HL-60/S4 (cell line): ENCODE data around the gene ANKMY2.
"Not testable (repeated sequence)": the region's sequence is repeated elsewhere in the genome, so short reads cannot be mapped to it uniquely, and the experiment has no call there.

ENCODE experiments used
- in situ Hi-C: fragments of 300-500 bp; cut with MboI; formaldehyde crosslinking; loops from 2 replicates; pipeline ENCODE4 v1.14.3; 2022; ENCODE audit warnings: low sequenced_read_pairs

ANKMY2 gene

GRCh38 chr7:16627236-16627635, 18.3 kb downstream of the ANKMY2 start:
- in situ Hi-C loops, result no loop called here

DNA sequence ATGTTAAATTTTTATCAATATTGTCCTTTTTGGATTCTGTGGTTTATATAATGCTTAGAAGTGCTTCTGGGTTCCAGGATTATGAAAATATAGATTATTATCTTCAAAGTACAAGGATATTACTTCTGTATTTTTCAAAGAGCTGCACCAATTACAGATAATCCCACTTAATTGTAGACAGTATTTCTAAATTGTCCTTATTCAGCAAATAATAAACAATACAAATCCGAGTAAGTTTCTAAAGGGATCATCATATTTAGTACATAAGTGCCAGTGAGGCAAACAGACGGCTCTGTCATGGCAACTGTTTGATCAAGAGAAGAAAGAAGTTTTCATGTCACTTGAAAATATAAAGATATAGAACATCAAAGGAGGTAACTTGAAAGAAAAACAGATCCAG, 19.2 kb downstream of the ANKMY2 start:
- in situ Hi-C loops, result no loop called here

DNA sequence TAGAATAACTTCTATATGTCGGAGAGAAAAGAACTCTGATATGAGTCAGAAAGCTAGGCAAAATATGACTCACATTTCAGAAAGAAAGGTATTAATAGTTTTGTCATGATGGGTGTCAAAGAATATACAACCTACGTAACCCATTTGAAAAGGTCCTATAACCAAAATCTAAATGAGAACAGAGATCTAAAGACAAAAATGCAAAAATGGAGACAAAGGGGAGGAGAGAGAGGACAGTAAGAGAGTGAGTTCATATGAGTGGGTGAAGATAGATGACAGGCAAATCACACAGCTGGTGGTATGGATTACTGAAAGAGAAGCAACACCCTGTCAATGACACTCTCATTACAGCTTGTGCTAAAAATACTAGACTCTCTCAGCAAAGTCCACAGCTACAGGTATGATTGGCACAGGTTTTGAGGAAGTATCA, 25.6 kb downstream of the ANKMY2 start:
- in situ Hi-C loops, result no loop called here

- in situ Hi-C loops, result no loop called here
Observed at GRCh38 chr7:16616542-16616941, 29.0 kb downstream of the ANKMY2 start.

DNA sequence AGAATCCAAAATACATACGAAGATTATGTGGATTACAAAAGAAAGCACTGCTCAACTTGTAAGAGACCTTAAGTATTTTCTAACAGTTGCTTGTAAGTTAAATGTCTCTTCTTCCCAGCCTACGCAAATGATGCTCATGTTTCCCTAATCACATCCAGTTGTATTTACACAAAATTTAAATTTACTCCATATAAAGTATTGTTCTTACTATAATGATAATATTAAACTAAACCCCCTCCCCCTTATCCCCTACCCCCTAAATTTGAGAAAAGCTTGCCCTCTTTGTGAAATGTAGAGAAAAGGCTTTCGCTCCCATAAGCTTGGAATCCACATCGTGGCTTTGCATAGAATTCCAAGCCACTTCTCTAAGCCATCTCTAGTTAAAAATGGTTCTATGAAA, 29.4 kb downstream of the ANKMY2 start:
- in situ Hi-C loops, result no loop called here

DNA sequence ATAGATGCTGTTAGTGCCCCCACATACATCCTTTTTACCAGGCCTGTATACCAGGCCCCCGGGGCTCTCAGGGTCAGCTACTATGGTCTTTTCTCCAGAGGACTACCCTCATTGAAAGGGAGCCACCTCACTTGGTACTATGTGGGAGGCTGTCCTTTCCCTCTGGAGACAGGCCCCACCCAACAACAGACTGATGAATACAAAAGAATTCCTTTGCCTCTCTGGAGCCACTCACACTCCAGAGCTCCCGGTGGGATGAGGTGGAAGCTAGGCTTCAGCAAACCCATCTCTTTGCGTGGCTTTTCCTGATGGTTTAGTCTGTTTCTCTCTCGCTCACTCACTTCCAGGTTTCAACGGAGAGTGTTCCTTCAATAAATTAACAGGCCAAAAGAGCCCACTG, 30.3 kb downstream of the ANKMY2 start:
- in situ Hi-C loops, result no loop called here

GRCh38 chr7:16611711-16612110, 33.8 kb downstream of the ANKMY2 start:
- in situ Hi-C loops, result no loop called here

DNA sequence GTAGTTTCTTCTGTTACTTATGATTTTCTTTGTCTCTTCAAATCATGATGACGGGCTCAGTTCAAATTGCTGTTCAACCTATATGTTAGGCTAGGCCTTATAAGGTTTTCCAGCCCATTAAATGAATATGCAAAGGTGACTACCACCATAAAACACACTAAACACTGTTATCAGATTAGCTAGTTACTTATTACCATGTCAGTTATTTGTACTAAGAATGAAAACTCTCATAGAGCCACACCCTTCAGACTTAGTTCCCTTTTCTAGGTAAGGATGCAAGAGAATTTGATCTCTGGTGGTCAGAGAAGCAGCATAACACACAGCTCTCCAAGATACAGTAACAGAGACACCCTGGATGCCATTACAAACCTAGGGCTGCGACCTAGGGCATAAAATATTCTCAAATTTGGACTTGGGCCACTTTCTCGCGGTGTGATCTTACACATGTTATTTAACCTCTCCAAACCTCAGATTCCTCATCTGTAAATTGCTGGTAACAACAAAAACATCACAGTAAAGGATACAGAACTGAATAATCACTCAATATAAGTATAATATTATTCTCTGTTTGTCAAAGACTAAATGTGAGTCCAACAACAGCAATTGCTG, 35.6 kb downstream of the ANKMY2 start:
- in situ Hi-C loops, result no loop called here

DNA sequence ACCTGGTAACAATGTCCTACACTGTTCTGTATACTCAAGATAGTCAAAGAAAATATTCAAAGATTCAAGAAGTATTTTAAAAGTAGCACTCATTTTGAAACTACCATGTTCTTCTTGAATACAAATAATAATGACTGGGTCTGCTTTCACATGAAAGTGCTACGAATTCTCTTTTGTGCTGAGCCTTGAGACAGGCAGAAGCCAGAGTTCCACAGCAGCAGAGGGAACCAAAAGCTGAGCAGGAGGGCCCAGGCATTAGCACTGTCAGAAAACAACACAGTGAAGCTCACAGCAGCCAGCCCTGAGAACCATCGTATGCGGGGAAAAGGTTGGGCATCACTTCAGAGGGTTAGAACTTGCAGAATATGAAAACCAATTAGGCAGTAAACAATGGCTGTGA, 38.9 kb downstream of the ANKMY2 start:
- in situ Hi-C loops, result no loop called here

DNA sequence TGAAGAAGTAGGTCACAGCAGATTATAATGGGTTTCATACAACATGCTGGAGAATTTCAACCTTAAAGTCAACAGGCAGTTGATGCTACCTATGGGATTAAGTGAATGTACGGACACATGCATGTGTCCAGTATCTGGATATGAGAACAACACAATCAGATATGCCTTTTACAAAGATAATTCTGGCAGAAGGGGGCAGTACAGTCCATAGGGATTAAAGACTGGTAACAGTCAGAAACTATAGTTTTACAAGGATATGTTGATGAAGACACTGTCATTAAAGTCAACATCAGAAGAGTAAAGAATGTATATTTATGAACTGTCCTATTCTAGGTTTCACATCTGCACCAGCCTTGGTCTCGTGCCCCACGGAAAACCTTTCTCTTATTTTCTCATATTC, 41.5 kb downstream of the ANKMY2 start:
- in situ Hi-C loops, result no loop called here

DNA sequence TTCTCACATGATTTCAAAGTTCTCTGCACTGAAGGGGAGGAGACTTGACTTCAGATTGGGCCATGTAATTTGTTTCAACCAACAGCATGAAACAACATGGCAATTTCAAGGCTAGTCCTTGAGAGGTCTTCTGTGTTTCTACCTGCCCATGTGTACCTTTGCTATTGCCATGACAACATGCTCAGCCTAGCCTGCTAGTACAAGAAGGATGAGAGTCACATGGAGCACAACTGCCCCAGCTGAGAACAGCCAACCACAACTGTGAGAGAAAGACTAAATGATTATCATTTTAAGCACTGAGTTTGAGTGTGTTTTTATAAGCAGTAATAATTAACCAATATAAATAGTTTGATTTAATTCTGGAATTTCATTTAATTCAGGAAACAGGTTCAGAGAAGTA, 41.9 kb downstream of the ANKMY2 start:
- in situ Hi-C loops, result no loop called here

DNA sequence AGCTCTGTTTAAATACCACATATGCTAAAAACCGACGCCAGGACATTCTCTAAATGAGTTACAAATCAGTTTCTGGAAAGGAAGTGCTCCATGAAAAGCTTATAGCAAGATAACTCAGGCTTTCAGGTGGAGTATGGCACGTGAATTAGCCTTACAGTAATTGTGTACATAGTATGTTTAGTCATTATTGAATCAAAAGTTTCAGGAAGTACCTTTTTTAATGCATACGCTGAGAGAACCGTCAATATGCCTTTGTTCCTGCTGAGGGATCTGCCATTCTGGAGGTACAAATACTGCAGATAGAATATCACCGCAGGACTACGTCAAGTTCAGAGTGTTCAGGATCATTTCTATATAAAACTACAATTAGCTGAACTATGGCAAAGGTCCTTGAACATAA, 45.7 kb downstream of the ANKMY2 start:
- in situ Hi-C loops, result no loop called here

DNA sequence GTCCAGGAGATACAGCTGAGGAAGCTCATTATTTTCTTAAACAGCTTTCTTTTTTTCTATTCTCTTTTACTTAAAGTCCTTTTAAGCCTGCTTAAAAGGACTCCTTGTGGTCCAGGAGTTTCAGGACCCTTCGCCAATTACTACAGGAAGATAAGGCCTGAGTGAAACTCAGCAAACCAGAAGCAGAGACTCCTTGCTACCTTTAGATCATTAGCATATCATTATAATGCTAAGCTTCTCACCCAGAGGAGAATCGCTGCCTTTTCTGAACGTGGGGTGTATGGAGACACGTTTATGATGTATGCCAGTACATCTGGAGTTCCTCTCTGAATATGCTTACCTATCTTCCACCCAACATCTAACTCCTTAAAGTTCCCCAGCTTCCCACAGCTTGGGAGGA, 47.5 kb downstream of the ANKMY2 start:
- in situ Hi-C loops, result no loop called here

DNA sequence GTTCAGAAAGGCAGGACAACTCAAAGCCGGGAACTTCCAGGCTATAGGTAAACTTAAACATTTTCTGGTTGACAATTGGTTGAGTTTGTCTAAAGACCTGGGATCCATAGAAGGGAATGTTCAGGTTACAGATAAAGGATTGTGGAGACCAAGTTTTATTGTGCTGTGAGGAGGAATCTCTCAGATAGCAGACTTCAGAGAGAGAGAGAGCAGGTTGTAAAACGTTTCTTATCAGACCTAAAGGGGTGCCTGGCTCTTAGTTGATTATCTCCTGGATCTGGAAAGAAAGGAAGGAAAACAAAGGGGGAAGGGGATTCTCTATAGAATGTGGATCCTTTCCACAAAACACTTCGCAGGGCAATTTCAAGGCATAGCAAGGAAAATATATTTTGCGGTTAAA, 50.0 kb downstream of the ANKMY2 start:
- in situ Hi-C loops, result not testable (repeated sequence)

GRCh38 chr7:16594676-16595075, 50.9 kb downstream of the ANKMY2 start:
- in situ Hi-C loops, result no loop called here

- in situ Hi-C loops, result no loop called here
Observed at GRCh38 chr7:16594061-16594460, 51.5 kb downstream of the ANKMY2 start.

DNA sequence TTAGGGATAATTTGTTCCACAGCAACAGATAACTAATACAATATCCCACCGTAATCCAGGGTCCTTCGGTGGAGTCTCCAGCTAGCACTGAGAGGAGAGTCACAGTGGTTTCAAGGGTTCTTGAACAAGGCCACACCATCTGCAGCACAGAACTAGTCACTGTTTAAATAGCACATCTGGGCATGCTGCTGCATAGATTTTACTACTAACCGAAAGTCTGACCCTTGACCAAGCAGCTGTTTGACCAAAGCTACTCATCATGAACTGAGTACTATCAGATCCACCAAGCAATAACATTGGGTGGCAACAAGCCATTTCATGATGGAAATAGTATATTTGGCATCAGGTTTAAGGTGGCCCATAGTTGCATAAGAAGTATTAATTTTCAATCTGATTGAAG, 53.2 kb downstream of the ANKMY2 start:
- in situ Hi-C loops, result no loop called here

DNA sequence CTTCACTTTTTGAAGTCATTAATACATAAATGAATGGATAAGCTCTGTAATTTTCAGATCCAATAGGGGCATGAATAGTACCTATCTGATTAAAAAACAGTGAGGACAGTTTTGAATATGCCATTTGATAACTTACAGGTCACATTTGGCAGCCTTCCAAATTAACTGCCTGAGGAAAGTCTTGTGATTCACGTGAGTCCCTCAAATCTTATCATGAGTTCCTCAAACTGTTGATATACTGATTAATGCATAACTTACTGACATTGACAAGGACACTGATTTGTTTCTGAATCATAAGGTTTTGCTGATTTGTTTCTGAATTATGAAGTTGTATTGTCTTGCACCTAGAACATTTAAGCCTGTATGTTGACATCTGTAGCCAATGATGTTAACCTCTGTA, 55.1 kb downstream of the ANKMY2 start:
- in situ Hi-C loops, result no loop called here

GRCh38 chr7:16589881-16590280, 55.7 kb downstream of the ANKMY2 start:
- in situ Hi-C loops, result no loop called here

GRCh38 chr7:16587790-16588189, 57.8 kb downstream of the ANKMY2 start:
- in situ Hi-C loops, result no loop called here

GRCh38 chr7:16587129-16587528, 58.4 kb downstream of the ANKMY2 start:
- in situ Hi-C loops, result no loop called here

DNA sequence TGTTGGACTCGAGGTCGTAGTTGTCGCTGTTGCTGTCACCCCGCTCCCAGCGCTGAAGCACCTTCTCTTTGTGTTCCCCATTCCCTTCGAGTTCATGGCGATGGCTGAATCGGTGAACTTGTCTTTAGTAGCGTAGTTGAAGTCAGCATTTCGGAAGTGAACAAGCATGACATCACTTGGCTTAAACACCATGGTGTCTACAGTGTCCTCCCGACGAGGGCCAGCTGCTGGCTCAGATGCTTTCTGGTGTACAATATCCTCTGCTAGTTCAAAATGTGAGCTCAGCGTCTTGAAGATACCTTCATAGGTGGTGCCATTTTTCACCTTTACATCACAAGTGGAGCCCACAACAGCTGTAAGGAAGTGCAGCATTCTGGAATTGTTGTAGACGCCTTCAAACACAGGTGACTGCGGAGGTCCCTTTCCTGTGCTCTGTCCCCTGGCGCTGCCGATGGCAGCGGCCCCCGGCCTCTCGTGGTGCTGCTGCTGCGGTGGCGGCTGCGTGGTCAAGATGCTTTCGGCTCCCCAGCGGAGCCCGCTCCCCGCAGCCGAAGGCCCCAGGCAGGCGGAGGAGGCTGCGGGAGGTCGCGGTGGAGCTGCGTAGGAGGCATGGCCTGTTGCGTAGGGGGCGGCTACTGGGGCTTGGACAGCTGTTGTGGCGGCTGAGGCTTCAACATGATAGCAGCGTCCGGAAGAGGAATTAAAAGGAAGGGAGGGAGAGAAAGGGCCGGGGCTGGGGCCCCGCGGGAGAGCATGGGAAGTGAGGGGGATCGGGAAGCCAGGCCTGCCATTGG, 59.3 kb downstream of the ANKMY2 start:
- in situ Hi-C loops, result no loop called here

DNA sequence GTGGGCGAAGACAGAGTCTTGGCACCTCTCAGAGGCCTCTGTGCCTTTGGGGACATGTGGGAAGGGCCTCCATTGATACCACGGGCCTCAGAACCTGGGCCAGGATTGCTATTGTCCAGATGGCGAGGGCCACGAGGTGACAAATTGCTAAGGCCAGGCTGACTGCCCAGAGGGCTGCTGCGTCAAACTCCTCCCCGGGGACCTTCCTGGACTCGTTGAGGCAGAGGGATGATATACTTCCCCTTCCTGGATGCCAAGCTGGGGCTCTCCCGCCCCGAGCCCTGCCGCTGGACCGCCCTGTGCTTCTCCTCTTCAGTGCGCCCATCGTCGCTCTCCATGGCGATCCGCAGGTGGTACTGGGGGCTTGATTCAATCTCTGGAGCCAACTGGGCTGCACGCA, 60.0 kb downstream of the ANKMY2 start:
- in situ Hi-C loops, result no loop called here
